ENCODE measurements around the gene RNF115. TPM values are rescaled to one million over a fixed set of nuclear protein-coding genes. Genes with fewer than 3 reads are reported as not detected.

Gene RNF115
- total RNA-seq, 3 donors from 2014 or later, result 12.6 to 13.5 (median 12.6) TPM

DNA sequence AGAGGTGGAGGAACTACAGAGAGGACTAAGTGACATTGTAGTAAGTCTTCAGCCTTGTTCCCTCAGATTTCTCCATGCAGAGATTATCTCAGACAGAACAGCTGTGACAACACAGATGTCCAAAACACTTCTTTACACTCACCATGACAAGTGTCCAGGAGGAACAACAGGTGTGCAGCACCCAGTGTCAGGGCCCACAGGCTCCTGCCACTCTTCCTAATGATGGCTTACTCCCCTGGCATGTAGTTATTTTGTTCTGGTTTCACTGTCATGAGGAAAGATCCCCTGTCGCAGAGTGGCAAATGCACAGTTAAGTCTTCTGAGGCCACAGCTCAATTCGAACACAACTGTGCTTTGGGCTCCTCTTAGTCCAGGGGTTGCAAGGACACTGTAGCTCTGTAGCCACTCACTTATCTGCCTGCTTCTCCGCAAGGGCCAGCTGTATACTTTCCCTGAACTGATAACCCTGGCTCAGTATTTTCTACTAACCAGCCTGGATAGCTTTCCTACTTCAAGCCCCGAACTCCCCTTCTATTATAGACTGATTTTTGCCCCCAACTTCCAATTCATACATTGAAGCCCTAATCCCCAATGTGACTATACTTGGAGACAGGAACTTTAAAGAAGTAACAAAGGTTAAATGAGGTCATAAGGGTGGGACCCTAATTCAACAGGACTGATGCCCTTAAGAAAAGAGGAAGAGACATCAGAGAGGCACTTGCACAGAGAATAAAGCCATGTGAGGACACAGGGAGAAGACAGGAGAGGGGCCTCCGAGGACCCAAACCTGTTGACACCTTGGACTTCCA, 127.9 kb downstream of the RNF115 start:
- no peak for DNase-seq
- Mint-ChIP-seq H3K4me1 (ENCODE audit: low read depth) (peaks cover 3% of the 10 kb centered on the region), H3K9me3 (no peaks in the 10 kb centered on the region), H3K36me3 (ENCODE audit: insufficient read depth) (no peaks in the 10 kb centered on the region), H3K27me3 (ENCODE audit: low read depth) (no peaks in the 10 kb centered on the region), H3K4me3 (no peak overlapping the region)
- ATAC-seq, result no peak

DNA sequence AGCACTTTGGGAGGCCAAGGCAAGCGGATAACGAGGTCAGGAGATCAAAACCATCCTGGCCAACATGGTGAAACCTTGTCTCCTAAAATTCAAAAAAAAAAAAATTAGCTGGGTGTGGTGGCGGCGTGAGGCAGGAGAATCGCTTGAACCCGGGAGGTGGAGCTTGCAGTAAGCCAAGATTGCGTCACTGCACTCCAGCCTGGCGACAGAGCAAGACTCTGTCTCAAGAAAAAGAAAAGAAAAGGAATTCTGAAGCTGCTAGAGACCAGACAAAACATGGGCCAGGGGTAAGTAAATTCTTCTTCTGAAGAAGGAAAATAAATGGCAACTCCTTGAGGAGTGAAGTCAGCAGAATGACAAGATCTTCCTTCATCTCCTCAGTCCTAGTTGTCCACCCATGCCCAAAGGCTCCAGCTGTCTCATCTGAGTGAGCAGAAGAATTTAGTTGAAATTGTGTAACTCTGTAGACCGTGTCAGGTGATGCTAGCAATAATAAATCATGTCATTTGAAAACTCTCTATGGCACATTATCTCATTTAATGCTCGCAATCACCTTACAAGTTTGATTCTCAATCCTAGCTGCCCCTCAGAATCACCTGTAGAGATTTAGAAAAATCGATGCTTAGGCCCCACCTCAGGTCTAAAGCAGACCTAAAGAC, 131.0 kb downstream of the RNF115 start:
- H3K4me1 Mint-ChIP-seq (ENCODE audit: low read depth), result peaks cover 28% of the 10 kb centered on the region
- no peak for DNase-seq
- ATAC-seq, result no peak
- H3K4me3 Mint-ChIP-seq, result no peak overlapping the region
- no peaks in the 10 kb centered on the region for H3K27me3 Mint-ChIP-seq (ENCODE audit: low read depth)
- H3K9me3 Mint-ChIP-seq, result no peaks in the 10 kb centered on the region
- H3K36me3 Mint-ChIP-seq (ENCODE audit: insufficient read depth), result no peaks in the 10 kb centered on the region

DNA sequence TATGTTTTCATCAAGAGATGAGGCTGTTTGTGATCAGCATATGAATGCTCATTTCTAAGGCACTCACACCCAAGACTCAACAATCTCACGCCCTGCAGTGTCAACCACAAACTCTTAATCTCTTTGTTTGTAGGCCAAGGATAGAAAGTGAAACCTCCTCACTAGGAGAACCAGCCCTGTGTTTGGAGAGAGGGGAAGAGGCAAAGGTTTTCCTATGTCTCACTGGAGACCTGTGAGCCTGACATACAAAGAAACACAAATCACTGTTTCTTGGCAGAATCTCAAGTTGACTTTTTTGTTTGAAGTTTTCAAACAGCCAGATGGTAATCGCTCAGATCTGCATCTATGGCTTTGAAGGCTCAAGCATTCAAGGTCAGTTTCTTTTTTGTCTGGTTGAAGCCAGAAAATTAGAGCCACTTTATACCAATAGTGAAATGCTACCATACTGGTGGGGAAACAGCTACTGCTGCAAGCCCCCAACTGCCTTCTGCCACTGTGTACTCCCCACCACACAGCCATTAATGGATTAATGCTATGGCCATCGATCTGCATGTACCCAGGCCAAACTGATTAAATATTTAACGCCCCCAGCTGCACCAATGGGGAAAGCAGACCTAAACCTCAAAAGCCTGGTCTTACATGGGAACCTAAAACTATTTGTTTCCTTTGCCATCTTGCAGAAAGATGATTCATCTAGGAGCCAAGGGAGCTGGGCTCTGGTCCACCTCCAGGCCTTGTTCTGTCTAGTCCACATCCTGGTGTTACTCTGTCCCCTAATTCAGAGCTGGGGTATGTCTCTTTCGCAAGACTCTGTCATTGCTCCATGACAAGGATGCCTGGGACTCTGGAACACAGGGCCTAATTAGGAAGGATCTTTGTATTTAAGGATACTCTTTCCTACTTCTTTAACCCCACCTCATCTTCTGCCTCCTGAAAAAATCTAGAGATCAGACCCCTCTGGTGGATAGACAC, 133.0 kb downstream of the RNF115 start:
- Mint-ChIP-seq H3K9me3 (no peaks in the 10 kb centered on the region), H3K4me1 (ENCODE audit: low read depth) (peaks cover 28% of the 10 kb centered on the region), H3K27me3 (ENCODE audit: low read depth) (no peaks in the 10 kb centered on the region), H3K4me3 (peak overlapping the region; percentile 20), H3K36me3 (ENCODE audit: insufficient read depth) (no peaks in the 10 kb centered on the region)
- no peak for DNase-seq
- ATAC-seq, result peak; percentile 86 to 92

DNA sequence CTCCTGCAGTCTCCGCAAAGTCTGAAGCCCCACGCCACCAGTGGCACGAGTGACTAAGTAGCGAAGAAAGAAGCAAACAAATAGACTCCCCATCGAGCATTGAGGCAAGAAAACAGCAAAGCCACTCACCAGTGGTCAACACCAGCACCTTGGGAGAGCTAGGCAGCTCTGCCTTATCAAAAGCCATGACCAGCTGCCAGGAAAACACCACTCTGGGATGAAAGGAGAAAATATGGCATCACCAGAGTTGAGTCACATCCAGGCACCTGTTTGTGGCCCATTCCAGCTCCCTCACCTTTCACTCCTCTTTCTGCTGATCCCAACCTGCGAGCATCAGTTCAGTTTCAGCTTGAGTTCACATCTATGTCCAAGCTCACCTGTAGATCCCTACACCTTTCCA, 134.0 kb downstream of the RNF115 start:
- Mint-ChIP-seq H3K36me3 (ENCODE audit: insufficient read depth) (no peaks in the 10 kb centered on the region), H3K4me1 (ENCODE audit: low read depth) (peaks cover 28% of the 10 kb centered on the region), H3K27me3 (ENCODE audit: low read depth) (no peaks in the 10 kb centered on the region), H3K4me3 (no peak overlapping the region), H3K9me3 (no peaks in the 10 kb centered on the region)
- DNase-seq (no peak), ATAC-seq (no peak)

DNA sequence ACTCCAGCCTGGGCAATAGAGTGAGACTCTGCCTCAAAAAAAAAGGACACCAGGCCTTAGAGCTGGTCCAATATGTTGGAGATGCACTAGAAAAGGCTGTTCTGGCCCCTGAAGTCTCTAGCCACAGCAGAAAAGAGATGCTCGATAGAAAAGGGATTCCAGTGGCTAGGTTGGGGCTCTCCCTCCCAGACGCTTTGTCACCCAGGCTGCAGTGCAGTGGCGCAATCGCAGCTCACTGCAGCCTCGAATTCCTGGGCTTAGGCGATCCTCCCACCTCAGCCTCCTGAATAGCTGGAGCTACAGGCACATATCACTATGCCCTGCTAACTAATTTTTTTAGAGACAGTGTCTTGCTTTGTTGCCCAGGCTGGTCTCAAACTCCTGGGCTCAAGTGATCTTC, 135.0 kb downstream of the RNF115 start:
- DNase-seq, result no peak
- H3K27me3 Mint-ChIP-seq (ENCODE audit: low read depth), result no peaks in the 10 kb centered on the region
- H3K4me3 Mint-ChIP-seq, result no peak overlapping the region

More for the DNA sequence above, 135.0 kb downstream of the RNF115 start:
- H3K9me3 Mint-ChIP-seq, result no peaks in the 10 kb centered on the region
- H3K36me3 Mint-ChIP-seq (ENCODE audit: insufficient read depth), result no peaks in the 10 kb centered on the region
- ATAC-seq, result no peak
- H3K4me1 Mint-ChIP-seq (ENCODE audit: low read depth), result peaks cover 28% of the 10 kb centered on the region

Other genes with a start within 250 kb of the RNF115 start
- 10 to 100 TPM; 24.1 to 28.8 (median 28.1) TPM for gene GPR89A, start 216.1 kb downstream of the RNF115 start, total RNA-seq
- gene PDZK1, start 116.7 kb downstream of the RNF115 start, total RNA-seq, result under 1 TPM in 1 of 3 donors, not detected in 2; 0.08 TPM
- 1 to 10 TPM; 1.7 to 6.4 (median 2.2) TPM for gene CD160, start 104.6 kb downstream of the RNF115 start, total RNA-seq
- 10 to 100 TPM; 55.6 to 64.5 (median 55.8) TPM for gene POLR3C, start 105 bp upstream of the RNF115 start, total RNA-seq
- 1 to 10 TPM; 2.1 to 3.1 (median 2.8) TPM for gene NUDT17, start 21.5 kb upstream of the RNF115 start, total RNA-seq
- 10 to 100 TPM; 10.6 to 14.2 (median 12.0) TPM for gene PIAS3, start 35.0 kb upstream of the RNF115 start, total RNA-seq
- under 1 TPM; 0.05 to 0.42 (median 0.10) TPM for gene ANKRD35, start 61.8 kb upstream of the RNF115 start, total RNA-seq
- 1 to 10 TPM; 1.2 to 1.4 (median 1.2) TPM for gene ITGA10, start 86.0 kb upstream of the RNF115 start, total RNA-seq
- 10 to 100 TPM; 26.3 to 28.6 (median 28.0) TPM for gene PEX11B, start 94.6 kb upstream of the RNF115 start, total RNA-seq
- gene RBM8A, start 103.4 kb upstream of the RNF115 start, total RNA-seq, result 100 to 1,000 TPM; 603 to 609 (median 606) TPM
- 10 to 100 TPM; 40.7 to 43.3 (median 41.9) TPM for gene LIX1L, start 133.9 kb upstream of the RNF115 start, total RNA-seq
- gene ANKRD34A, start 140.5 kb upstream of the RNF115 start, total RNA-seq, result 1 to 10 TPM; 6.2 to 8.7 (median 7.6) TPM
- gene POLR3GL, start 140.6 kb upstream of the RNF115 start, total RNA-seq, result 10 to 100 TPM; 11.7 to 14.5 (median 13.9) TPM
- gene TXNIP, start 172.5 kb upstream of the RNF115 start, total RNA-seq, result 10 to 100 TPM; 68.9 to 91.0 (median 83.7) TPM
- gene HJV, start 197.6 kb upstream of the RNF115 start, total RNA-seq, result not detected